GM23248 (cell line): ENCODE measurements around the gene FAM171A1.

Experiments used
- EZH2 ChIP-seq: fragments of 200-600 bp; sonication (generic); IDR thresholded peaks from 2 replicates; pipeline ENCODE4 v1.6.1; 2018; ENCODE audit warnings: antibody characterized with exemption, mild to moderate bottlenecking; ENCODE audit not compliant: insufficient read depth, poor library complexity, severe bottlenecking
- EZH2phosphoT487 ChIP-seq: fragments of 200-600 bp; sonication (generic); IDR thresholded peaks from 2 replicates; pipeline ENCODE4 v1.6.1; 2018; ENCODE audit warnings: antibody characterized with exemption, moderate library complexity, mild to moderate bottlenecking, low read depth; ENCODE audit not compliant: insufficient read depth

DNA sequence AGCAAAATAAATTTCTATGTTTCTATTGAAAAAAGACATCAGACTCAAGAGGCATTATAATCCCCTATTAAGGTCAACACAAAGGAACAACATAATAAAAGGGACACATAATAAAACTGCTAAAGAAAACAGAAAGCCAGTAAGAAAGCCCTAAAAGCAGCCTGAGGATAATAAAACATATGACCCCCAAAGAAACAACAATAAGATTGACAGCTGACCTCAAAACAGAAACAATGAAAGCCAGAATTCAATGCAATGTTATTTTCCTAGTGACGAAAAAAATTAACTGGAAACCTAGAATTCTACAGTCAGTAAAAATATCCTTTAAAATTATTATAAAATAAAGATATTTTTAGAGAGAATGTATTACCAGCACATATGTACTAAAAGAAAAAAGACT is 44.9 kb upstream of the FAM171A1 start:
- no peak for TF ChIP-seq EZH2
- TF ChIP-seq EZH2phosphoT487, result no peak
